Vagina (tissue), 2 donors: ENCODE results near the gene WBP2.

Source experiments
- CTCF ChIP-seq, 3 experiments: fragments of 450-650 bp in 2 of 3; fragments of 200-600 bp in 1 of 3; sonication (generic) in 1 of 3; IDR thresholded peaks; one replicate each; pipeline ENCODE4 v1.5.1; 2017 to 2019; ENCODE audit warnings: antibody characterized with exemption in 3 of 3, mild to moderate bottlenecking in 2 of 3, moderate library complexity in 2 of 3
- POLR2A ChIP-seq, 2 donors: fragments of 450-650 bp; IDR thresholded peaks; one replicate each; pipeline ENCODE4 v1.6.1; 2017; ENCODE audit warnings: antibody characterized with exemption in 2 of 2, mild to moderate bottlenecking in 2 of 2, moderate library complexity in 2 of 2

- TF ChIP-seq POLR2A (IDR thresholded peaks at IDR 0.05) (no peak), CTCF (IDR thresholded peaks at IDR 0.05) (no peak)
Observed at GRCh38 chr17:75872434-75873351, 17.6 kb upstream of the WBP2 start.
